NCI-H69 (cell line): ENCODE data around the gene RAB7A.
"Not testable (repeated sequence)": the region's sequence is repeated elsewhere in the genome, so short reads cannot be mapped to it uniquely, and the experiment has no call there.

Source experiments
- DNase-seq: peaks from one replicate; lab custom pipeline; 2025; lab: John Stamatoyannopoulos, UW

Gene RAB7A

GRCh38 chr3:128753715-128754114 lies 27.7 kb downstream of the RAB7A start:
- DNase-seq: no peak

GRCh38 chr3:128760042-128760441 lies 34.1 kb downstream of the RAB7A start:
- DNase-seq: no peak

- no peak for DNase-seq
Observed at GRCh38 chr3:128760881-128761280, 34.9 kb downstream of the RAB7A start.

- no peak for DNase-seq
Observed at GRCh38 chr3:128761392-128761791, 35.4 kb downstream of the RAB7A start.

- no peak for DNase-seq
Observed at GRCh38 chr3:128763967-128764366, 38.0 kb downstream of the RAB7A start.

- DNase-seq: no peak
Observed at GRCh38 chr3:128764863-128765262, 38.9 kb downstream of the RAB7A start.

GRCh38 chr3:128767094-128767750 lies 41.2 kb downstream of the RAB7A start:
- DNase-seq: no peak

GRCh38 chr3:128768471-128768870 lies 42.5 kb downstream of the RAB7A start:
- no peak for DNase-seq

GRCh38 chr3:128770387-128770786 lies 44.4 kb downstream of the RAB7A start:
- DNase-seq: no peak

GRCh38 chr3:128773189-128773588 lies 47.2 kb downstream of the RAB7A start:
- DNase-seq: not testable (repeated sequence)

GRCh38 chr3:128773592-128773991 lies 47.6 kb downstream of the RAB7A start:
- not testable (repeated sequence) for DNase-seq

- no peak for DNase-seq
Observed at GRCh38 chr3:128775241-128775640, 49.3 kb downstream of the RAB7A start.

GRCh38 chr3:128775906-128776542 lies 50.0 kb downstream of the RAB7A start:
- no peak for DNase-seq

GRCh38 chr3:128780101-128780837 lies 54.3 kb downstream of the RAB7A start:
- no peak for DNase-seq

- no peak for DNase-seq
Observed at GRCh38 chr3:128781164-128781563, 55.2 kb downstream of the RAB7A start.

GRCh38 chr3:128782282-128783146 lies 56.5 kb downstream of the RAB7A start:
- DNase-seq: peak; percentile 78

GRCh38 chr3:128783774-128784173 lies 57.8 kb downstream of the RAB7A start:
- no peak for DNase-seq

GRCh38 chr3:128784232-128784631 lies 58.2 kb downstream of the RAB7A start:
- DNase-seq: peak; percentile 41

GRCh38 chr3:128784843-128785242 lies 58.9 kb downstream of the RAB7A start:
- no peak for DNase-seq

- no peak for DNase-seq
Observed at GRCh38 chr3:128786434-128787020, 60.5 kb downstream of the RAB7A start.
